Peyer's patch (tissue), 4 donors: ENCODE results near the gene ARPP21. TPM values are rescaled to one million over a fixed set of nuclear protein-coding genes. Genes with fewer than 3 reads are reported as not detected.

Experiments
- DNase-seq, 3 donors: peaks; one replicate each; pipeline ENCODE4 v3.0.0-alpha.2; 2017 to 2019
- H3K27ac ChIP-seq, 4 donors: fragments of 200-600 bp; sonication (generic); one replicate each; pipeline ENCODE4 v1.5.1; 2016 to 2019
- H3K27me3 ChIP-seq, 2 donors: fragments of 200-600 bp; sonication (generic); one replicate each; pipeline ENCODE4 v1.5.1; 2019
- H3K36me3 ChIP-seq, 3 donors: fragments of 200-600 bp; sonication (generic); one replicate each; pipeline ENCODE4 v1.5.1; 2016 to 2019
- H3K4me1 ChIP-seq, 4 donors: fragments of 200-600 bp; sonication (generic); one replicate each; pipeline ENCODE4 v1.5.1; 2016 to 2019
- H3K4me3 ChIP-seq, 4 donors: fragments of 200-600 bp; sonication (generic); 1 replicate in 3 of 4; 2 replicates in 1 of 4; pipeline ENCODE4 v1.5.1; 2016 to 2019; ENCODE audit warnings: mild to moderate bottlenecking in 1 of 4
- H3K9me3 ChIP-seq, 4 donors: fragments of 200-600 bp; sonication (generic); one replicate each; pipeline ENCODE4 v1.5.1; 2016 to 2019; ENCODE audit warnings: mild to moderate bottlenecking in 1 of 4
- CTCF ChIP-seq, 6 experiments: fragments of 450-650 bp in 4 of 6; fragments of 200-600 bp in 2 of 6; sonication (generic) in 1 of 6; IDR thresholded peaks; one replicate each; pipeline ENCODE4 v1.5.1; 2017 to 2019; ENCODE audit warnings: antibody characterized with exemption in 6 of 6, mild to moderate bottlenecking in 3 of 6, moderate library complexity in 1 of 6
- POLR2A ChIP-seq, 2 donors: fragments of 450-650 bp; IDR thresholded peaks; one replicate each; pipeline ENCODE4 v1.5.1; 2017; ENCODE audit warnings: antibody characterized with exemption in 2 of 2, mild to moderate bottlenecking in 2 of 2, moderate library complexity in 2 of 2
- total RNA-seq, 4 donors: library from RNA; depleted of rRNA; stranded (reverse); fragments of >200 nt; gene quantifications; one replicate each; pipeline ENCODE4 v1.1.0, GENCODE V29; 2016

The ARPP21 gene
- total RNA-seq, 4 donors from 2014 or later = 0.27 TPM; not detected in 3

GRCh38 chr3:35678643-35679161 lies 39.4 kb downstream of the ARPP21 start:
- H3K27me3 ChIP-seq = no peaks in the 10 kb centered on the region
- H3K4me3 ChIP-seq = no peak overlapping the region
- TF ChIP-seq CTCF (IDR thresholded peaks at IDR 0.05) (no peak), POLR2A (IDR thresholded peaks at IDR 0.05) (no peak)
- H3K27ac ChIP-seq = no peak overlapping the region
- no peaks in the 10 kb centered on the region for H3K4me1 ChIP-seq
- DNase-seq = no peak
- H3K36me3 ChIP-seq = no peaks in the 10 kb centered on the region
- H3K9me3 ChIP-seq = no peaks in the 10 kb centered on the region

GRCh38 chr3:35679409-35680080 lies 40.2 kb downstream of the ARPP21 start:
- Histone ChIP-seq H3K36me3 (no peaks in the 10 kb centered on the region), H3K9me3 (no peaks in the 10 kb centered on the region), H3K27me3 (no peaks in the 10 kb centered on the region), H3K27ac (no peak overlapping the region), H3K4me3 (no peak overlapping the region), H3K4me1 (no peaks in the 10 kb centered on the region)
- TF ChIP-seq POLR2A (IDR thresholded peaks at IDR 0.05) (no peak), CTCF (IDR thresholded peaks at IDR 0.05) (no peak)
- DNase-seq = no peak

- TF ChIP-seq CTCF (IDR thresholded peaks at IDR 0.05) (no peak), POLR2A (IDR thresholded peaks at IDR 0.05) (no peak)
- no peak for DNase-seq
- no peaks in the 10 kb centered on the region for H3K36me3 ChIP-seq
These were observed 41.7 kb downstream of the ARPP21 start for GRCh38 chr3:35680866-35681650.

GRCh38 chr3:35685153-35685552 lies 45.8 kb downstream of the ARPP21 start:
- Histone ChIP-seq H3K4me3 (no peak overlapping the region), H3K9me3 (no peaks in the 10 kb centered on the region), H3K4me1 (no peaks in the 10 kb centered on the region), H3K27me3 (no peaks in the 10 kb centered on the region), H3K27ac (no peak overlapping the region), H3K36me3 (no peaks in the 10 kb centered on the region)
- DNase-seq = no peak
- no peak for TF ChIP-seq POLR2A (IDR thresholded peaks at IDR 0.05)
- TF ChIP-seq CTCF (IDR thresholded peaks at IDR 0.05) = no peak

More at GRCh38 chr3:35680866-35681650, 41.7 kb downstream of the ARPP21 start:
- no peaks in the 10 kb centered on the region for H3K9me3 ChIP-seq
- H3K27me3 ChIP-seq = no peaks in the 10 kb centered on the region
- H3K27ac ChIP-seq = no peak overlapping the region
- H3K4me1 ChIP-seq = no peaks in the 10 kb centered on the region
- H3K4me3 ChIP-seq = no peak overlapping the region

- no peaks in the 10 kb centered on the region for H3K27me3 ChIP-seq
- TF ChIP-seq POLR2A (IDR thresholded peaks at IDR 0.05) (no peak), CTCF (IDR thresholded peaks at IDR 0.05) (no peak)
- no peak for DNase-seq
- H3K27ac ChIP-seq = no peak overlapping the region
- no peaks in the 10 kb centered on the region for H3K36me3 ChIP-seq
- no peak overlapping the region for H3K4me3 ChIP-seq
- no peaks in the 10 kb centered on the region for H3K9me3 ChIP-seq
- no peaks in the 10 kb centered on the region for H3K4me1 ChIP-seq
These were observed 49.5 kb downstream of the ARPP21 start for GRCh38 chr3:35688826-35689225.
